MM.1S (cell line): ENCODE data around the gene TOP2A.

Experiments used
- DNase-seq: peaks from one replicate; pipeline ENCODE4 v3.0.0-alpha.2; 2015
- H2AFZ ChIP-seq: fragments of 300-600 bp; sonication (generic); 2 replicates; pipeline ENCODE4 v1.6.0; 2016; ENCODE audit warnings: antibody characterized with exemption, low read length
- H3F3A ChIP-seq: fragments of 300-600 bp; sonication (generic); 2 replicates; pipeline ENCODE4 v1.6.1; 2016; ENCODE audit warnings: mild to moderate bottlenecking, antibody characterized with exemption, low read length, moderate library complexity, mixed read lengths; ENCODE audit not compliant: insufficient read depth
- H3K27ac ChIP-seq: fragments of 300-600 bp; sonication (generic); 2 replicates; pipeline ENCODE4 v1.5.1; 2016; ENCODE audit warnings: mild to moderate bottlenecking, low read length
- H3K27me3 ChIP-seq: fragments of 300-600 bp; sonication (generic); replicated peaks from 2 replicates; pipeline ENCODE4 v1.6.0; 2016; ENCODE audit warnings: low read length; ENCODE audit not compliant: insufficient read depth
- H3K36me3 ChIP-seq: fragments of 300-600 bp; sonication (generic); replicated peaks from 2 replicates; pipeline ENCODE4 v1.6.1; 2016; ENCODE audit warnings: mild to moderate bottlenecking, low read length, mixed read lengths; ENCODE audit not compliant: insufficient read depth
- H3K4me1 ChIP-seq: fragments of 300-600 bp; sonication (generic); 2 replicates; pipeline ENCODE4 v1.6.1; 2016; ENCODE audit warnings: low read length, mixed read lengths
- H3K4me2 ChIP-seq: fragments of 300-600 bp; sonication (generic); 2 replicates; pipeline ENCODE4 v1.6.0; 2016; ENCODE audit warnings: low read depth, low read length
- H3K4me3 ChIP-seq: fragments of 300-600 bp; sonication (generic); 2 replicates; pipeline ENCODE4 v1.5.1; 2016; ENCODE audit warnings: low read length, mixed read lengths
- H3K79me2 ChIP-seq: fragments of 300-600 bp; sonication (generic); 2 replicates; pipeline ENCODE4 v1.6.1; 2016; ENCODE audit warnings: mixed run types, low read length, mixed read lengths
- H3K9ac ChIP-seq: fragments of 300-600 bp; sonication (generic); 2 replicates; pipeline ENCODE4 v1.6.1; 2016; ENCODE audit warnings: low read length, mixed read lengths
- H3K9me2 ChIP-seq: fragments of 300-600 bp; sonication (generic); replicated peaks from 2 replicates; pipeline ENCODE4 v1.6.1; 2016; ENCODE audit warnings: mild to moderate bottlenecking, low read length, mixed read lengths; ENCODE audit not compliant: insufficient read depth
- H3K9me3 ChIP-seq: fragments of 300-600 bp; sonication (generic); replicated peaks from 2 replicates; pipeline ENCODE4 v1.6.1; 2016; ENCODE audit warnings: mild to moderate bottlenecking, low read length, mixed read lengths; ENCODE audit not compliant: insufficient read depth
- H4K20me1 ChIP-seq: fragments of 300-600 bp; sonication (generic); 2 replicates; pipeline ENCODE4 v1.6.1; 2016; ENCODE audit warnings: mild to moderate bottlenecking, low read length, moderate library complexity, mixed read lengths; ENCODE audit not compliant: insufficient read depth
- CTCF ChIP-seq: fragments of 300-600 bp; sonication (generic); IDR thresholded peaks from 2 replicates; pipeline ENCODE4 v1.5.1; 2016; ENCODE audit warnings: antibody characterized with exemption, low read length, mixed read lengths
- EZH2 ChIP-seq: fragments of 300-600 bp; sonication (generic); optimal IDR thresholded peaks from 2 replicates; pipeline ENCODE3; 2017; ENCODE audit warnings: low read depth, mild to moderate bottlenecking, antibody characterized with exemption, low read length, mixed read lengths
- EZH2phosphoT487 ChIP-seq: fragments of 300-600 bp; sonication (generic); IDR thresholded peaks from 2 replicates; pipeline ENCODE4 v1.6.1; 2018; ENCODE audit warnings: antibody characterized with exemption, low read length

TOP2A gene

GRCh38 chr17:40460604-40460967 lies 42.9 kb upstream of the TOP2A start:
- H3K36me3 ChIP-seq, result no peaks in the 10 kb centered on the region
- no peaks in the 10 kb centered on the region for H3K9me2 ChIP-seq
- H3K4me2 ChIP-seq, result no peak overlapping the region
- no peaks in the 10 kb centered on the region for H3K4me1 ChIP-seq
- peaks cover 70% of the 10 kb centered on the region for H3K27me3 ChIP-seq
- no peak overlapping the region for H3K27ac ChIP-seq
- TF ChIP-seq EZH2 (no peak), CTCF (no peak), EZH2phosphoT487 (no peak)
- H3K9me3 ChIP-seq, result no peaks in the 10 kb centered on the region
- H4K20me1 ChIP-seq, result no peaks in the 10 kb centered on the region
- no peak for DNase-seq
- H3K9ac ChIP-seq, result no peak overlapping the region
- no peak overlapping the region for H3K4me3 ChIP-seq
- no peaks in the 10 kb centered on the region for H3K79me2 ChIP-seq
- H3F3A ChIP-seq, result no peaks in the 10 kb centered on the region
- H2AFZ ChIP-seq, result no peak overlapping the region

- DNase-seq, result no peak
- TF ChIP-seq EZH2 (no peak), EZH2phosphoT487 (no peak), CTCF (no peak)
- no peaks in the 10 kb centered on the region for H3F3A ChIP-seq
- H3K4me2 ChIP-seq, result no peak overlapping the region
- no peak overlapping the region for H3K4me3 ChIP-seq
- no peaks in the 10 kb centered on the region for H3K9me2 ChIP-seq
- H3K9ac ChIP-seq, result no peak overlapping the region
- H3K4me1 ChIP-seq, result no peaks in the 10 kb centered on the region
- peaks cover 73% of the 10 kb centered on the region for H3K27me3 ChIP-seq
- H3K9me3 ChIP-seq, result no peaks in the 10 kb centered on the region
- H4K20me1 ChIP-seq, result no peaks in the 10 kb centered on the region
- no peaks in the 10 kb centered on the region for H3K36me3 ChIP-seq
- H3K27ac ChIP-seq, result no peak overlapping the region
- H2AFZ ChIP-seq, result no peak overlapping the region
- no peaks in the 10 kb centered on the region for H3K79me2 ChIP-seq
Measured at GRCh38 chr17:40459636-40460603, 42.2 kb upstream of the TOP2A start.

GRCh38 chr17:40458851-40459482 lies 41.3 kb upstream of the TOP2A start:
- Histone ChIP-seq H4K20me1 (no peaks in the 10 kb centered on the region), H3K36me3 (no peaks in the 10 kb centered on the region), H3K4me3 (no peak overlapping the region), H2AFZ (no peak overlapping the region), H3K79me2 (no peaks in the 10 kb centered on the region), H3K4me1 (no peaks in the 10 kb centered on the region), H3K4me2 (no peak overlapping the region), H3K27me3 (peaks cover 74% of the 10 kb centered on the region), H3K9ac (no peak overlapping the region), H3K9me2 (no peaks in the 10 kb centered on the region), H3K27ac (no peak overlapping the region), H3F3A (no peaks in the 10 kb centered on the region), H3K9me3 (no peaks in the 10 kb centered on the region)
- TF ChIP-seq CTCF (no peak), EZH2phosphoT487 (no peak), EZH2 (no peak)
- DNase-seq, result no peak
